ENCODE results near the gene OTOP3. TPM values are rescaled to one million over a fixed set of nuclear protein-coding genes. Genes with fewer than 3 reads are reported as not detected.
A peak's percentile ranks its signal among the peaks of the same experiment; 100 is the strongest.
"Not testable (repeated sequence)": the region's sequence is repeated elsewhere in the genome, so short reads cannot be mapped to it uniquely, and the experiment has no call there.

OTOP3 gene
- total and polyA plus RNA-seq, 8 donors: 0.15 to 0.65 (median 0.35) TPM

DNA sequence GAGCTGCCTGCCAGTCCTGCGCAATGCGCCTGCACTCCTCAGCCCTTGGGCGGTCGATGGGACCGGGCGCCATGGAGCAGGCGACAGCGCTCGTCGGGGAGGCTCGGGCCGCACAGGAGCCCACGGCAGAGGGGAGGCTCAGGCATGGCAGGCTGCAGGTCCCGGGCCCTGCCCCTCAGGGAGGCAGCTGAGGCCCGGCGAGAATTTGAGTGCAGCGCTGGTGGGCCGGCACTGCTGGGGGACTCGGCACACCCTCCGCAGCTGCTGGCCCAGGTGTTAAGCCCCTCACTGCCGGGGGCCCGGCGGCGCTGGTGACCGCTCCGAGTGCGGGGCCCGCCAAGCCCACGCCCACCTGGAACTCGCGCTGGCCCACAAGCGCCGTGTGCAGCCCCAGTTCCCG lies 28.7 kb upstream of the OTOP3 start:
- 93 to 96% methylated on average over 29 to 34 of the region's 34 CpGs for WGBS, 2 donors
- Histone ChIP-seq H3K4me3 (no peak overlapping the region), H3K4me1 (no peaks in the 10 kb centered on the region), H3K9me3 (no peaks in the 10 kb centered on the region), H3K27me3 (no peaks in the 10 kb centered on the region), H3K36me3 (no peaks in the 10 kb centered on the region), H3K27ac (no peak overlapping the region)
- DNase-seq (no peak), FAIRE-seq (no peak), ATAC-seq (no peak)
- intact Hi-C loops (cut with DNase I): no loop called here
- TF ChIP-seq, protein P1, sequence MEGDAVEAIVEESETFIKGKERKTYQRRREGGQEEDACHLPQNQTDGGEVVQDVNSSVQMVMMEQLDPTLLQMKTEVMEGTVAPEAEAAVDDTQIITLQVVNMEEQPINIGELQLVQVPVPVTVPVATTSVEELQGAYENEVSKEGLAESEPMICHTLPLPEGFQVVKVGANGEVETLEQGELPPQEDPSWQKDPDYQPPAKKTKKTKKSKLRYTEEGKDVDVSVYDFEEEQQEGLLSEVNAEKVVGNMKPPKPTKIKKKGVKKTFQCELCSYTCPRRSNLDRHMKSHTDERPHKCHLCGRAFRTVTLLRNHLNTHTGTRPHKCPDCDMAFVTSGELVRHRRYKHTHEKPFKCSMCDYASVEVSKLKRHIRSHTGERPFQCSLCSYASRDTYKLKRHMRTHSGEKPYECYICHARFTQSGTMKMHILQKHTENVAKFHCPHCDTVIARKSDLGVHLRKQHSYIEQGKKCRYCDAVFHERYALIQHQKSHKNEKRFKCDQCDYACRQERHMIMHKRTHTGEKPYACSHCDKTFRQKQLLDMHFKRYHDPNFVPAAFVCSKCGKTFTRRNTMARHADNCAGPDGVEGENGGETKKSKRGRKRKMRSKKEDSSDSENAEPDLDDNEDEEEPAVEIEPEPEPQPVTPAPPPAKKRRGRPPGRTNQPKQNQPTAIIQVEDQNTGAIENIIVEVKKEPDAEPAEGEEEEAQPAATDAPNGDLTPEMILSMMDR (IDR thresholded peaks at IDR 0.05): no peak

DNA sequence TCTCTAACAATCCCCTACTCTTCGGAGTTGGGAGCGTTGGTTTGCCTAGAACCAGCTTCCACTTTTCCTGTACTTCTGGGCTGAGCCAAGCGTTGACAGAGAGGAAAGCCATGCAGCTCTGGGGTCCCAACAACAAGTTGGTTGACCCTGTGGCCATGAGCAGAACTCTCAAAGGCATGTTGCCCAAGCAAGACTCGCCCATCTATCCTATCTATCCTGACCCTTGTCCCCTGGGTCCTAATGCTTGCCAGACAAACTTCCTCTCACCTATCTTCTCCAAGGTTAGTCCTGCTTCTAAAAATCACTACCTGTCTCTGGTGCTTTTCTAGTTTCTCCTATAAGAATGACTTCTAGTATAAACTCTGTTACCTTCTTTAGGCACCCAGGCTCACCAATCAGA lies 26.6 kb upstream of the OTOP3 start:
- WGBS, 2 donors: 61 to 65% methylated on average over 4 of the region's 4 CpGs
- intact Hi-C loops (cut with DNase I); H3K27me3 ChIP-seq; DNase-seq; H3K36me3 ChIP-seq; H3K9me3 ChIP-seq; ATAC-seq; FAIRE-seq; H3K4me1 ChIP-seq; H3K4me3 ChIP-seq; H3K27ac ChIP-seq: not testable (repeated sequence)

DNA sequence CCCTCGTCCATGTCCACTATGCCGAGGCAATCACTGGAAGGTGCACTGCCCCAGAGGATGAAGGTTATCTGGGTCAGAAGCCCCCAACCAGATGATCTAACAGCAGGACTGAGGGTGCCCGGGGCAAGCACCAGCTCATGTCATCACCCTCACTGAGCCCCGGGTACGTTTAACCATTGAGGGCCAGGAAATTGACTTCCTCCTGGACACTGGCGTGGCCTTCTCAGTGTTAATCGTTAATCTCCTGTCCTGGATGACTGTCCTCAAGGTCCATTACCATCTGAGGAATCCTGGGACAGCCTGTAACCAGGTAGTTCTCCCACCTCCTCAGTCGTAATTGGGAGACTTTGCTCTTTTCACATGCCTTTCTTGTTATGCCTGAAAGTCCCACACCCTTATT lies 24.3 kb upstream of the OTOP3 start:
- H3K27ac ChIP-seq; H3K36me3 ChIP-seq; DNase-seq; FAIRE-seq; ATAC-seq; H3K27me3 ChIP-seq; H3K9me3 ChIP-seq; H3K4me3 ChIP-seq; H3K4me1 ChIP-seq; intact Hi-C loops (cut with DNase I): not testable (repeated sequence)
- 55 to 61% methylated on average over 8 of the region's 8 CpGs for WGBS, 2 donors

DNA sequence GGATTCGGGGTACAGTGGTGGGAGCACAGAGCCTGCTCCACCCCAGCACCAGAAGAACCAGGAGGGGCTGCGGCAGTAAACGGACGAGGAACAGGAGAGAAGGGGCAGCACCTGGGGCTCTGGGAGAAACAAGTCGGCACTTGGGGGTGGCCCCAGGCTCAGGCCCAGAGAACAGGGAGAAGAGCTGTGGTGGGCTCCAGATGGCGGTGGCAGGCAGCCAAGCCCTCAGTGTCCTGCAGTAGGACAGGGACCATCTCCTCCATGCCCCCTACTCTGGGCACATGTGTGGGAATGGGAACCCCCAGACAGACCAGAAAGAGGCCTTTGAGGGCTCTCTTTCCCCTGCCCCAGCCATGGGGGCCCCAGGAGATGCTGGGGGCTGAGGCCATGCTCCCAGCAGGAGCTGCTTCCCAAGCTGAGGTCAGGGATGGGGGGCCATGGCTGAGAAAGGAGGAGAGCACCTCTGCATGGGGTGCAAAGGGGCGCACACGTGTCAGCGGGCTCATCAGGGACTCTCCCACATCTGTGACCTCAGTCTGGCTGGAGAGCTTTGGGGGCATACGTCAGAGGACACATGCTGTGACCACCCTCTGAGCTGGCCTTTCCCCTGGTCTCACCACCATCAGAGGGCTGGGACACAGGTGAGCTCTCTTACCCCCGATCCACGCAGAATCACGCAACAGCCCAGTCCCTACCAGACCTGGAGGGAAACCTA lies 19.4 kb upstream of the OTOP3 start:
- Histone ChIP-seq H3K9me3 (no peaks in the 10 kb centered on the region), H3K36me3 (no peaks in the 10 kb centered on the region), H3K4me1 (no peaks in the 10 kb centered on the region), H3K27ac (no peak overlapping the region), H3K4me3 (no peak overlapping the region), H3K27me3 (no peaks in the 10 kb centered on the region)
- TF ChIP-seq, protein P1 (IDR thresholded peaks at IDR 0.05): no peak
- whole genome bisulfite sequencing, 2 donors: 74 to 78% methylated on average over 13 of the region's 13 CpGs
- intact Hi-C loops (cut with DNase I): no loop called here
- no peak for FAIRE-seq
- no peak for DNase-seq
- no peak for ATAC-seq

DNA sequence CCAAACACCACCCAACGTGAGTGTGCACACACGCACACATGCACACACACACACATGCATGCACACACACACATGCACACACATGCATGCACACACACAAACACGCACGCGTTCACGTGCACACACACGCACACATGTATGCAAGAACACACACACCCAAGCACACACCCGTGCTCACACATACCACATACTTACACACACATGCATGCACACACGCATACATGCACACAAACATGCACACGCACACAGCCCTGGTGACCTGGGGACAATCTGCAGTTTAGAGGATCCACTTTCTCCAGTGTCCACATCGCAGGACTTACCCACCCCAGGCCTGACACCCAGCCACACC lies 18.9 kb upstream of the OTOP3 start:
- Histone ChIP-seq H3K9me3 (no peaks in the 10 kb centered on the region), H3K4me3 (no peak overlapping the region), H3K4me1 (no peaks in the 10 kb centered on the region), H3K27ac (no peak overlapping the region), H3K27me3 (no peaks in the 10 kb centered on the region), H3K36me3 (no peaks in the 10 kb centered on the region)
- intact Hi-C loops (cut with DNase I): no loop called here
- WGBS, 2 donors: 77 to 86% methylated on average over 11 of the region's 11 CpGs
- no peak for ATAC-seq
- DNase-seq: no peak
- no peak for FAIRE-seq
- TF ChIP-seq, protein P1 (IDR thresholded peaks at IDR 0.05): no peak

DNA sequence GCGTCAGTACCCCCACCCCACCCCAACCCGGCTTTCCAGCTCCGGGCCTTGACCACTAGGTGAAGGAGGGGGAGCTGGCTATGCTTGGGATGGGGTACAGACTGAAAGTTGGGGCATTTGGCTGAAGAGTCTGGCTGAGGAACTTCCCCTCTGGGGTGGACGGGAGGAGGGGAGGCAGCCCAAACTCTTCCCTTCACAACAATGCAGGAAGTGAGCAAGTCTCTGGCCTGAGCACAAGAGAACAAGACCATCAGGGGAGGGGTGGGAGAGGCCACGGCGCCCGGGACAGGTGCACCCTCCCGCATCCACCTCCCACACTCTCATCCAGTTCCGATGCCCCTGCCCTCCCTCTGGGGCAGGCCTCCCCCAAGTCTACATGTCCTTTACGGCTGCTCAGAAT lies 18.3 kb upstream of the OTOP3 start:
- ATAC-seq: peak in 2 of 4 donors; percentile 13 to 36
- 61 to 76% methylated on average over 10 of the region's 10 CpGs for WGBS, 2 donors
- H3K36me3 ChIP-seq: no peaks in the 10 kb centered on the region
- no peak for FAIRE-seq
- no peak overlapping the region for H3K27ac ChIP-seq
- no peaks in the 10 kb centered on the region for H3K9me3 ChIP-seq
- TF ChIP-seq, protein P1 (IDR thresholded peaks at IDR 0.05): no peak
- H3K4me1 ChIP-seq: no peaks in the 10 kb centered on the region
- intact Hi-C loops (cut with DNase I): no loop called here
- DNase-seq: no peak
- H3K4me3 ChIP-seq: no peak overlapping the region
- no peaks in the 10 kb centered on the region for H3K27me3 ChIP-seq

All from pancreas (tissue), 10 donors.